Left ventricle myocardium superior (tissue), 1 donor: ENCODE data around the gene COL18A1. TPM values are rescaled to one million over a fixed set of nuclear protein-coding genes. Genes with fewer than 3 reads are reported as not detected.
A peak's percentile ranks its signal among the peaks of the same experiment; 100 is the strongest.

Experiments
- ATAC-seq: fragments of 200-7000 bp; cut with Tn5 transposase; one replicate; pipeline ENCODE4 v1.9.1; 2020; ENCODE audit warnings: mild to moderate bottlenecking, moderate library complexity
- DNase-seq: peaks from one replicate; pipeline ENCODE4 v3.0.0-alpha.2; 2020
- intact Hi-C: fragments of 100-400 bp; cut with micrococcal nuclease; formaldehyde crosslinking; loops from one replicate; pipeline ENCODE4 v1.11.0; 2022
- total RNA-seq: library from RNA; stranded (reverse); fragmentation: NEBNext Ultra II Directional; extraction: Animal tissue kit (Norgen Biotek cat#: 25700); gene quantifications from one replicate; pipeline ENCODE4 v1.2.1, GENCODE V29; 2021
- donor health status: DM: no; HTN: yes; CAD: no; lungs with severe emphysema.

COL18A1 gene
- total RNA-seq, 1 donor from 2014 or later: 52.4 TPM

DNA sequence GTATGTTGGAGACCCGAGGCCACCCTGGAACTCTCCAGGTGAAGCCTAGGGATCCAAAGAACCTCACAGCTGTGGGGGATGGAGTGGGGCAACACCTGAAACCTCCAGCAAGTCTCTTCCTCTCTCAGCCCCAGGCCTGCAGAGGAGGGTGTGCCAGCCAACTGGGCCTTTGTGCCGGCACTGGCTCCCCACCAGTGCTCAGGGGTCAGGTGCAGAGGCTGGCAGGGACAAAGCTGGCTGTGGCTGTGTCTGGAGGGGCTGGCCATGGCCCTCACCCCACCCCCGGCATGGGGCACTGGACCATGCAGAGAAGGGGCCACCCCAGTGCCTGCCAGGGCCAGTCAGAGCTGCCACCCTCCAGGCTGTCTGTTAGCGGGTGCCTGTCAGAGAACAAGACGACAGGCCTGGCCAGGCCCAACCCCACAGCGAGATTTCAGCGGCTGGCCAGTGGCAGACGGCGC is 3.9 kb downstream of the COL18A1 start:
- ATAC-seq (peak; percentile 6), DNase-seq (peak; percentile 61)
- intact Hi-C loops: no loop called here

DNA sequence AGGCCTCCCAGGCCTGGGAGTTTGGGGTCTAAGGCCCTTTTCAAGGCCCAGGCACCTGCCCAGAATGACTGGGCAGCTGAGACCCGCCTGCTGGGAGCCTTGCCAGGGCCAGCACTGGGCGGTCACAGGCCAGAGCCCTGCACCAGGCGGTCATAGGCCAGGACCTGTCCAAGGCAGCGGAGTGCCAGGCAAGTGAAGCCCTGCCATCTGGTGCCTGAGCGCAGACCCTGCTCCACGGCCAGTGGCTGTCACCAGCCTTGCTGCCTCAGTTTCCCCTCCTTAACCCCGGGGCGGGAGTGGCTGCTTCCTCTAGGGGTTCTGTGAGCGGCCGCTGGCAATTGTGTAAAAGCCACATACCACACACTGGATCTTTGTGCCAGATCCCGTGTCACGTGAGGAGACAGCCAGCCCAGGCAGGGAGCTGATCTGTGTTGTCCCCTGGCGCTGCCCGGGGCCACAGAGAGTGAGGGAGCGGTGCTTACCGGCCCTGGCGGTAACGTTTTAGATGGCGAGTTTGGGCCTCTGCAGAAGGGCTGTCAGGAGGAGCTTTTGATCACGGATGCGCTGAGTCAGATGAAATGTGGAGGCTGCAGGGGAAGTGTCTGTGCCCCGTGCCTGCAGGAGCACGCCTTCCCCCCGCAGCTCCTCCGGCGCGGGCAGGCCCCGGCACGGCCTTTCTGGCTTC is 4.6 kb downstream of the COL18A1 start:
- intact Hi-C loops: no loop called here
- DNase-seq (peak; percentile 78), ATAC-seq (peak; percentile 44)

DNA sequence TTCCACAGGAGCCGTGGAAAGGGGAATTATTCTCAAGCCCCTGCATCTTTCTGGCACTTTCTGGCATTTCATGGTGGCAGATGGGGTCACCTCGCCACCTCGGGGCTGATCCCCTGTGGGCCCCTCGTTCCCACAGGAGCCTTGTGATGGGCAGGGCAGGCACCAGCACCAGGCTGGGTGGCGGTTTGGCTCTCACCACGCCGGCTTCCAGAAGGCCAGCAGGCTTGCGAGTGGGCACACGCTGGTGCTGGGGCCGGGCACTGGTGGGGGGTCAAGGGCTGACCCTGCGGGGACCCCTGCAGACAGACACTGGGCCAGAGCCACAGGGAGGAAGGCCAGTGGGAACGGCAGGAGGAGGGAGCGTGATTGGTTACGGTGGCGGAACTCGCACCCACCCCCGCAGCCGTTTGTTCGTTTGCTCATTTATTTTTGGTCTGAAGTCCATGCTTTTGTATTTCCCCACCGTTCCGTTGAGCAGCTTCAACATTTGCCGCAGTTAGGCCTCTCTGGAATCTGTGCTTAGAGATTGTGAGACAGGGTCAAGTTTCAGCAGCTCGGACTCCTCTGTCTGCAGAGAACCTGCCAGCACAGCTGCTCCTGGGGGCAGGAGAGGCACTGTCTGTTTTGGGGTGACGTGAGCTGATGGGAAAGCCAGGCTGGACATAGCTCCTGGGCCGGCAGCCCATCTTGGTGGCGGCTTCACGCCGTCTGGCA is 5.3 kb downstream of the COL18A1 start:
- DNase-seq (peak; percentile 47), ATAC-seq (peak; percentile 3)
- intact Hi-C loops: no loop called here

DNA sequence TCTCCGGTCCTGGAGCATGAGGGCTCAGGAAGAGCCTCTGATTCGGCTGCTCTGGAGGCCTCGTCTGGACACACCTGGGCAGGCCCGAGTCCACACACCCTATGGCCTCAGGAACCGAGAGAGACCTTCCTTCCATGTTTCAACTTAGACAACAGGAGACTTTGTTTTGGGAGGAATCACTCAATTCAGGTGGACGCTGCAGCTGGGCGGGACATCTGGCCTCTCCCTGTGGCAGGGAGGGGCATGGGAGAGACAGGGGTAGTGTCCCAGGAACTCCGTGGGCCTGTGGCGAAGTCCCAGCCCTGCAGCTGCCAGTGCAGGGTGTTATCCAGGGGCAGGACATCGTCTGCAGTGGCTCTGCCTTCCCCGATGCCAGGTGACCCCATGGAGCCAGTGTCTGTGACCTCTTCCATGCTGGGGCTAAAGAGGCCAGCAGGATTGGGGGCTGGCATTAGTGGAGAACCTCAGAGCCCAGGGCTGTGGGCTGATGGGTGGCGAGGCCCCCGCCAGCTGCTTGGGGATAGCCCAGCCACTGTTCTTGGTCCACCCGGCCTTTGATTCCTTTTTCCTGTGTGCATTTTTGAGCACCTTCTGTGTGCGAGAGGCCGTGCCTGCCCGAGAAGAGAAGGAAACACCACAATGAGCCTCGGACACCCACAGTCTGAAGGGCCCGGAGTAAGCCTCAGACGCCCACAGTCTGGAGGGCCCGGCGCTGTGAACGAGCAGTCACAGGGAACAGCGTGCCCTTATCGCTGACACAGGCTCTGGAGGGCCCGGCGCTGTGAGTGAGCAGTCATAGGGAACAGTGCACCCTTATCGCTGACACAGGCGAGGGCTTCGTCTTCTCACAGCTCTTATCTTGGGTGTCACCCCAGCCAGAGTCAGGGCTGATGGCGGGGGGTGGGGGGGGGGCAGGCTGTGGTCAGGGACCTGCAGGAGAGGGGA is 6.2 kb downstream of the COL18A1 start:
- intact Hi-C loops: no loop called here
- peak; percentile 87 for DNase-seq
- ATAC-seq: peak; percentile 87

DNA sequence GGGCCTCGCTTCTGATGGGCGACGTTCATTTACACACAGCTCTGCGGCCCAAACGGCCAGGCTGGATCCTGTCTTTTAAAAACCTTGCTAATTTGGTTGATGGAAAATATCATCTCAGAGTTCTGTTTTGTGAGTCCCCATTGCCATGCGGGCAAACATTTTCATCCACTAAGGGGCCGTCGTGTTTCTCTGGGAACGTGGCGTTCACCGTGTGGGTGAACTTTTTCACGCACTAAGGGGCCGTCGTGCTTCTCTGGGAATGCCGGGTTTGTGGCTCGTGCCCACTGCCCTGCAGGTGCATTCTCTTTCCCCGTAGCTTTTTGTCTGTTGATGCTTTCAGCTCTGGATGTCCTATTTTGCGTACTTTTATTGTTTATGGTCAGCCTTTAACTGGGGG is 6.8 kb downstream of the COL18A1 start:
- intact Hi-C loops: no loop called here
- ATAC-seq (no peak), DNase-seq (no peak)

DNA sequence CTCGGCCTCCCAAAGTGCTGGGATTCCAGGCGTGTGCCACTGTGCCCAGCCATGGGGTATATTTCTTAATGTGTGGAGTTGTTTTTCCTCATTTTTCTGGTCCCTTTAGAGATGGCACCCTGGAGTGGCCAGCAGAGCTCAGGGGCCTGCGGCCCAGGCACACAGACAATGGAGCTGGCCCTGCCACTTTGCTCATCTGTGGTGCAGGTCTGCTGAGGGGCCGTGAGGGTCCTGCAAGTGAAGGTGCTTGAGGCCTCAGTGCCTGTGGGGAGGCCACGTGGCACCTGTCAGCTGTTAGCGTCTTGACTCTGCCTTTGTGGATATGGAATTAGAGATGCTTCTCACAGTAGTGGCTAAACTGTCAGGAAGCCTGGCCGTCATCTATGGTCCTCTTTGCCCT is 7.5 kb downstream of the COL18A1 start:
- intact Hi-C loops: no loop called here
- ATAC-seq: no peak
- DNase-seq: peak; percentile 13

DNA sequence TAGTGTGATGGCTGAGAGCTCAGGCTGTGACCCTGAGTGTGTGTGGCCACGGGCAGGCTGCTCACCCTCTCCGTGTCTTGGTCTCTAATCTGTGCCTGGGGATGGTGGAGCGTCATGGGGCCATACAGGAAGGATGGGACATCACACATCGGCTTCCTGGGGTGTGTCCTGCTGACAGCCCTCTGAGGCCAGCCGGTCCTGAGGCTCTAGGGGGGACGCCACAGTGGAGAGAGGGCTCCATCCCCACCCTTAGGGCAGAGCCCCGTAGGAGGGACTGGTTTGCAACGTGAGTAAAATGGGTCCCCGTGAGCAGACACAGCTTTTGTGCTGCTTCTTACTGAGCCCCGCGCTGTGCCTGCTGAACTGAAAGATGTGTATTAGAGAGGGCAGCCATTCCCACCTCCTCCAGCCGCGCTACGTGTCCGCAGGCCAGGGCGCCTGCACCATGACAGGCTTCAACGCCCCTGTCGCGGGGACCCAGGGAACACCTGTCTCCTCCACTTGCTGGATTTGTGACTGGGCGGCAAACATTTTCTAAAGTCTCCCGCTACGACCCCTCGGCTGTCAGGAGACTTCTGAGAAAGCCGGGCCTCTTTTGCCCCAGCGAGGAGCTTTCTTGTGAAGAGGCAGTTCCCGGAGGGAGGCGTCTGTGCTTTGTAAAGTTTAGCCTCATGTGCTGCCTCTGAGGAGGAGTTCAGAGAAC is 8.1 kb downstream of the COL18A1 start:
- DNase-seq: peak; percentile 27
- intact Hi-C loops: no loop called here
- ATAC-seq: no peak

DNA sequence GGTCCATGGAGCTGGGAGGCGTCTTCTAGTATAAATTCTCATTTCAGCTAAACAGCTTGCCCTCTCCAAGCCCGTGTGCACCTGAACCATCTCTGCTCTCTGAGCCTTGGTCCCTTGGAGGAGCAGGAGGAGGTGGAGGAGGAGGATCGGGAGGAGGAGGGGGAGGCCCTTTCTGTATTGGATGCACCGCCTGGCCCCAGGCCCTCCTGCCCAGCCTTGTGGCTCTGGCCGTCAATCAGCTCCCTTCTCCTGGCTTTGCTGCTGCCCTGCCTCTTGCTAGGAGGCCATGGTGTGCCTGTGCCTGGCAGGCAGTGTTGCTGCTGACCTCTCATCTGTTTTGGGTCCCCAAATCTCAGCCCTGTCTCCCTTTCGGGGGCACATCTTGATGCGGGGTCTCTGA is 9.0 kb downstream of the COL18A1 start:
- DNase-seq (peak; percentile 32), ATAC-seq (no peak)
- intact Hi-C loops: no loop called here

DNA sequence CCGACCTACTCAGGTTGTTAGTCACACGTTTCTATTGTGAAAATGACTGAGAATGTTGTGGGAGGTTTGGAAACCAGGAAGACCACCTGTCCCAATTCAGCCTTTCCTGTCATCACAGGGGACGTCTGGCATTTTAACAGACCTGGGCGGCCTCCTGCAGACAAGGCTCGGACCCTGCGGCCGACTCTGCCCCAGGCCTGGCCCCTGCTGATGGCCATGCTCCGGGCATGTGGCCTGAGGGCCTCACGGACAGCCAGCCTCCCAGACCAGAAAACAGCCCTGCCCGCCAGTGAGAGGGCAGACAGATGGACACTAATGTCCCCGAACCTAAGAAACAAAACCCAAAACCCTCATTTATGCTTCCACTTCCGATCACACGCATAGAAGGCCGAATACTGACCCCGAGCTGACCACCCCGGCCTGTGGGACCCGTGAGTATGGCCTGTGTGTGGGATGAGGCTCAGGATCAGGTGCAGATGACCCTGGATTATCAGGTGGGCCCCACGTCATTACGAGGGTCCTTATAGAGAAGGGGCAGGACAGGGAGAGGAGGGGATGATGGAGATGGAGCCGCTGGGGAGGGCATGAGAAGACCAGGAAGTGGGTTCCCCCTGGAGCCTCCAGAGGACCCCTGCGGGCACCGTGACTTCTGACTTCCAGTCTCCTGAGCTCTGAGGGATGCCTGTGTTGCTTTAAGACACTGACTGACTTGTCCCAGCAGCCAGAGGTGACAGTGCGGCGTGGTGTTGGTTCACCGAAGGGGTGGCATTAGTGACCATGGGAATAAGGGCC is 9.6 kb downstream of the COL18A1 start:
- intact Hi-C loops: no loop called here
- DNase-seq (peak; percentile 18), ATAC-seq (no peak)

DNA sequence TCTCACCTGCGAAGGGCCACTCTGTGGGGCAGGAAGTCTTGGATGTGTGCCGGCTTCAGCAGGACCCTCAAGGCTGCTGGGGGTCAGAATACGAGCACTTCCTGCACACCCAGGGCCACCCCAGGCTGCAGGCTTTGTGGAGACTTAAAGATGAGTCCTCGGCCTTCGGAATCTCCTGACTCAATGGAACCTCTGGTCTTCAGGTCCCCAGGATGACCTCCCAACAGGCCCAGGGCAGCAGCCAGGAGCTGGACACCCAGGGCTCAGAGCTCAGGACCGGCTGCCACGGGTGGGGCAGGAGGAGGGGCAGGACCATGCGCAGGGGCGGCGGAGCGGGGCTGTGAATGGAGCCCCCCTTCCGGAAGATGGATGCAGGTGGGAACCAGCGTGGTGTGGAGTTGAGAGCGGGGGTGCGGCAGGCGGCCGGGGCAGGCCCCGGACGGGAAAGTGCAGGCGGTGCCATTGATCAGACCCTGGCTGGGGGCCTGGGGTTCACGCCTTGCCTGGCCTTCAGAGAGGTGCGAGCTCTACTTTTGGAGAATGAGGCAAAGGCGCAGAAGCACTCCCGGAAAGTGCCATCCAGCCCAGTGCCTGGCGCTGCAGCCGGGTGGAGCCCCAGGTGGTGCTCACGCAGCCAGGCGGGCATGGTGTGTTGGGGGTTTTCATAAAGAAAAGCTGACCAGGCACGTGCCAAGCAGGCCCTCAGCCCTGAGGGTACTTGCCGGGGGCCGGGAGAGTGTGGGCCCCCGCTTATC is 10.4 kb downstream of the COL18A1 start:
- DNase-seq: peak; percentile 21
- intact Hi-C loops: no loop called here
- no peak for ATAC-seq

DNA sequence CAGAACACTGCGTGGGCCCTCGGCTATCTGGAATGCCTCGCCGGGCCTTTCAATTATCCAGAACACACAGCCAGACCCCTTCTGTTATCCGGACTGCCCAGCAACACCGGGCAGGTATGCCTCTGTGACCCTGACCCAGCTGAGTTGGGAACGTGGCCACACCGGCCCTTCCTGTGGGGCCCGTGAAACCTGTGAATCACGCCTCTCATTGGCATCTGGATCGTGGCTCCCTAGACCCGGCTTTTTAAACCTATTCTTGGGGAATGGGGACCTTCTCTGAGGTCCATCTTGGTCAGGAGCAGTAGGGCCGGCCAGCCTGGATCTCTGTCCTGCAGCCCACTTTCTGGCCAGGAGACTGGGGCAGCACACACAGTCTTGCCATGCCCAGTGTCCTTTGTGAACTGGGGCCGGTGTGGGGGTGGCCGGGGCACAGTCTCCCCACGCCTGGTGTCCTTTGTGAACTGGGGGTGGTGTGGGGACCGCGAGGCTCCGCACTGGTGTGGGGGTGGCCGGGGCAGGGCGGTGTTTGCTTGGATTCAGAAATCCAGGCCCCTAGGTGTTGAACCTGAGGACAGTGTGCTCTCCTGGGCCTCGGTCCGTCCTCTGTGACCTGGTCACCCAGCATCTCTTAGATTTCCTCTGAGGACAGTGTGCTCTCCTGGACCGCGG is 11.1 kb downstream of the COL18A1 start:
- no peak for ATAC-seq
- intact Hi-C loops: no loop called here
- DNase-seq: peak; percentile 26

DNA sequence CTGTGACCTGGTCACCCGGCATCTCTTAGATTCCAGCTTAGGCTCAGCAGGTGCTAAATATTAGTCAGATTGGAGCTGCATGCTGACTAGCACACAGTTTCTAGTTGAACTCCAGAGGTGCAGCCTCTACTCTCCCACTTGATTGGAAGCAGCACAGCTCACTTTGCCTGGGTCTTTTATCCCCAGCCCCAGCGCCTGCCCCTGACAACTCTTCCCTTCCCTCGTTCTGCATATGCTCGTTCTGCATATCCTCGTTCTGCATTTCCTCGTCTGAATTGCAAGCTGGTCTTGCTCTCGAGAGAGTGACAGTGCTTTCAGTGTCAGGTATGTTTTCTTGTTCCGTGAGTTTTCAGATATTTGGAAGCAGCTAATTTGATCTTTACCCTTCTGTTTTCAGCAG is 11.7 kb downstream of the COL18A1 start:
- DNase-seq: peak; percentile 12
- no peak for ATAC-seq
- intact Hi-C loops: no loop called here

DNA sequence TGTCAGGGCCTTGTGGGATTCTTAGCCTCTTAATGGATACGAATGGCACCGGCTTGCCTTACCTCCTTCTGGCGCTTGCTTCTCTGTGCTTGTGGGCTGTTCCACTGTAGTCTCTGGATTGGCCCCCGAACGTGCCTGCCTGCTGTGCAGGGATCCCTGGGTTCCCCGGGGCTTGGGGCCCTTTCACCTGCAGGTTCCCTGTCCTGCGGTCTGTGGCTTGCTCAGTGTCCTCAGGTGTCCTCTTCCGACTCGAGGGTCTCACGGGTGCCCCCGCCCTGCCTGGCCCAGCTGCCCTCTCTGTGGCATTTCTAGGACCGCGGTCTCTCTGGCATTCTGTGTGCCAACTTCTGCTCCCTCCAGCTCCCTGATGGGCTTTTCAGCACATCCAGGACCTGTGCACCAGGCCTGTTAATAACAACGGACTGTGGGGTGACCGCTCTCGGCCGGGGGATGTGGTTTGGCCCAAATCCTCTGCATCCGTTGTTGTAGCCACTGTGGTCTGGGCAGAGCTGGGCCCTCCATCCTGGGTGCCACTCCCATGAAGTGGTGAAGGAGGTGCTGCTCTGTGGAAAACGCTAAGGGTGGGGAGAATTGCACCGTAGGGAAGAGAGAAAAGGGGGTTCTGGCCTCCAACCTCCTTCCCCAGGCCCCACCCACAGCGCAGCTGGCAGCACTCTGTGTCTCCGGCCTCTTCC is 12.4 kb downstream of the COL18A1 start:
- DNase-seq (peak; percentile 23), ATAC-seq (no peak)
- intact Hi-C loops: no loop called here

DNA sequence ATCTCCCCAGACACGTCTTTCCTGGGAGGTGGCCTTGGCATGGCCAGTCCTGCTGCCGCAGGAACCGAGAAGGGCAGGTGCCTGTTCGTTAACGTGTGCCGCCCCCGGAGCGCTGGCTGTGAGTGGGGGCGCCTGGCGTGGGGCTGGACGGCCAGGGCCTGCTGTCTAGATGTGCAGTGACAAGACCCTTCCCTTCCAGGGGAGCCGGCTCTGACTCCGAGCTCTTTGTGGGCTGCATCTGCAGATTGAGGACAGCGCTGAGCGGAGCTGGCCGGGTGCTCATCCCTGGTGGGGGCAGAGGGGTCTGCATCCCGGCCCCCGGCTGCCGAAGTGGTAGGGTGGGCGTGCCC is 13.0 kb downstream of the COL18A1 start:
- intact Hi-C loops: no loop called here
- peak; percentile 28 for DNase-seq
- ATAC-seq: no peak

DNA sequence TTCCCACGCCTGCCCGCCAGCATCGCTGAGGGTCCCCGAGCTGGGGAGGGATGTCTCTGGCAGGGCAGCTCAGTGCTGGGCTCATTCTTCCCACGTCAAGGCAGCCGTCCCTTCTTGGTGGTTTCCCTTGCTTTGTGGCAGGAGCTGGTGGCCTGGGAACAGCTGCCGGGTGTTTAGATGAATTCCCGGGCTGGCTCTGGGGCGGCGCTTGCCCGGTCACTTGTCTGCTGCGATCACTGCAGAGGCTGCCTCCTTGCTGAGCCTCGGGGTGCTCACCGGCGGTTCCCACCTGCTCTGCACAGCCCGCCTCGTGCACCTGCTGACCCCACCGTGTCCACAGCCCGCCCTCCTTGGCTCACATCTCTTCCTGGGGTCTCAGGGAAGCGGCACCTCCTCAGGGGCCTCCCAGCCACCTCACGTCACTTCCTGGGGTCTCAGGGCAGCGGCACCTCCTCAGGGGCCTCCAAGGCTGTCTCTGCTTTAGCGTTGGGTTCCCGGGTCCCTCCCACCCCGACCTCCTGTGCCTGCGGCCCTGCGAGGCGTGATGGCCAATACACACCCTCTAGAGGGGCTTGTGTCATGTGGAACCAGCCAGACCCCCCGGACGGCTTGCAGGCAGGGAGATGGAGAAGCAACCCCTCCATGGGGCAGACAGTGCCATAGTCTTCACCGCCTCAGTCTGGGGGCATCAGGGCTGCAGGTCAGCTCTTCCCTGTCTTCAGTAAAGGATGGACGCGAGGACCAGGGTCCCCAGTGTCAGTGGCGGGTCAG is 13.5 kb downstream of the COL18A1 start:
- intact Hi-C loops: no loop called here
- ATAC-seq (no peak), DNase-seq (peak; percentile 23)

DNA sequence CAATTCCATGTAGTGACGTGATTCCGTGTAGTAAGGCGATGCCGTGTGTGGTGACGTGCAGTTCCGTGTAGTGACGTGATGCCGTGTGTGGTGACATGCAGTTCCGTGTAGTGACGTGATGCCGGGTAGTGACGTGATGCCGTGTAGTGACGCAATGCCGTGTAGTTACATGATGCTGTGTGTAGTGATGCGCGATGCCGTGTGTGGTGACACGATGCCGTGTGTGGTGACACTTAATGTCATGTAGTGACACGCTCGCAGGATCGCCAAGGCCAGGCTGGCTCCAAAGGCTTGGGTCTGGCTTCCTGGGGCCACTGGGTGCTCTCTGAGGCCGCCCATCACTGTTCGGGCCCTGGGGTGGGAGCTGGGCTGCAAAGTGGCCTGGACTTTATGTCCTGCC is 14.2 kb downstream of the COL18A1 start:
- ATAC-seq: no peak
- intact Hi-C loops: no loop called here
- peak; percentile 28 for DNase-seq
